Choroid plexus epithelial cell (primary cell): Measurements from ENCODE around the gene GPX5.

Source experiments
- DNase-seq: peaks from one replicate; pipeline ENCODE4 v3.0.0-alpha.2; 2010; ENCODE audit warnings: low read depth
- H3K4me3 ChIP-seq: 2 replicates; pipeline ENCODE4 v1.5.1; 2011; ENCODE audit warnings: low read depth, mild to moderate bottlenecking, control low read depth, low read length, moderate library complexity
- TF ChIP-seq, protein P1 (sequence below): conservative IDR thresholded peaks from 2 replicates; pipeline ENCODE4 v1.5.1; 2011; ENCODE audit warnings: low read depth, mild to moderate bottlenecking, control low read depth, inconsistent platforms, low read length, moderate library complexity

GPX5 gene, protein sequence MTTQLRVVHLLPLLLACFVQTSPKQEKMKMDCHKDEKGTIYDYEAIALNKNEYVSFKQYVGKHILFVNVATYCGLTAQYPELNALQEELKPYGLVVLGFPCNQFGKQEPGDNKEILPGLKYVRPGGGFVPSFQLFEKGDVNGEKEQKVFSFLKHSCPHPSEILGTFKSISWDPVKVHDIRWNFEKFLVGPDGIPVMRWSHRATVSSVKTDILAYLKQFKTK

DNA sequence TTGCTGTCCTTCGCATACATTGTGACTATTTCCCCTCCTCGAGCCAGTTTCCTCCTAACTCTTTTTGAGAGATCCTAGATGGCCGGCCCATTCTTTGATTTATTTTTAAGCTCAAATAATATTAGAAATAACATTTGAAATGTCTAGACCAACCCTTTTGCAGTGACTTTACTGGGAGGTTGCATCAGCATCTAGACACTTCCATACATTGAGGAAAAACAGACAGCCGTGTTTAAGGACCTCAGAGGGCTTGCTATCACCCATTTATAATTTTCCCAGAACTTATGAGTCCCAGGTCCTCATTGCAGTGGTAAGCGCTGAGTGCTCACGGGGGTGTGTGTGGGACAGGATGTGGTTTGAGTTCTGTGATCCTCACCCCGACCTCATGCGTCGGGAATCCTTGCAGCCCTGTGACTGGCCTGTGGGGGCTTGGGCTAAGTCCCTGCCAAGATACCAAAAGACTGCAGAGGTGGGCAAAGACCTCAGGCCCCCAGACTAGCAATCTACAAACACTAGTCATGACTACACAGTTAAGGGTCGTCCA lies at the start of gene GPX5:
GPX5 (plus strand) TSS at position 386 of the 544 bp plus-strand sequence; CDS start at position 519, 133 bp downstream.
- no peak for DNase-seq
- H3K4me3 ChIP-seq, result no peak within 1 kb of the TSS
- TF ChIP-seq, protein P1, sequence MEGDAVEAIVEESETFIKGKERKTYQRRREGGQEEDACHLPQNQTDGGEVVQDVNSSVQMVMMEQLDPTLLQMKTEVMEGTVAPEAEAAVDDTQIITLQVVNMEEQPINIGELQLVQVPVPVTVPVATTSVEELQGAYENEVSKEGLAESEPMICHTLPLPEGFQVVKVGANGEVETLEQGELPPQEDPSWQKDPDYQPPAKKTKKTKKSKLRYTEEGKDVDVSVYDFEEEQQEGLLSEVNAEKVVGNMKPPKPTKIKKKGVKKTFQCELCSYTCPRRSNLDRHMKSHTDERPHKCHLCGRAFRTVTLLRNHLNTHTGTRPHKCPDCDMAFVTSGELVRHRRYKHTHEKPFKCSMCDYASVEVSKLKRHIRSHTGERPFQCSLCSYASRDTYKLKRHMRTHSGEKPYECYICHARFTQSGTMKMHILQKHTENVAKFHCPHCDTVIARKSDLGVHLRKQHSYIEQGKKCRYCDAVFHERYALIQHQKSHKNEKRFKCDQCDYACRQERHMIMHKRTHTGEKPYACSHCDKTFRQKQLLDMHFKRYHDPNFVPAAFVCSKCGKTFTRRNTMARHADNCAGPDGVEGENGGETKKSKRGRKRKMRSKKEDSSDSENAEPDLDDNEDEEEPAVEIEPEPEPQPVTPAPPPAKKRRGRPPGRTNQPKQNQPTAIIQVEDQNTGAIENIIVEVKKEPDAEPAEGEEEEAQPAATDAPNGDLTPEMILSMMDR, result no peak

DNA sequence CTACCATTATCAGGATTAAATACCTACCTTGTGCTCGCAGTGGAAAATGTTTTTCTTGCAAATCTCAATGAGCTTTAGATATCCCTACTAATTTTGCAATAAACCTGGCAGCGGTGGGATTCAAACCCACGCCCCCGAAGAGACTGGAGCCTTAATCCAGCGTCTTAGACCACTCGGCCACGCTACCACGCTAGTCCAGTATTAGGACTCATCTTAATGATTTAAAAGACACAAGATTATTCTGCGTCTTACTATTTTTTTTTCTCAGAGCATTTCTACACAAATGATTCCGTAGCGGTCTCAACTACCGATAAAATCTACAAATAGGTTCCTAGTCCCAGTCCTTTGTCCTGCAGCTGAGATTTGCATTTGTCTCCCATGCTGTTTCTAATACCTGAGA lies 47.2 kb upstream of the GPX5 start:
- no peak overlapping the region for H3K4me3 ChIP-seq
- TF ChIP-seq, protein P1, result no peak
- no peak for DNase-seq

DNA sequence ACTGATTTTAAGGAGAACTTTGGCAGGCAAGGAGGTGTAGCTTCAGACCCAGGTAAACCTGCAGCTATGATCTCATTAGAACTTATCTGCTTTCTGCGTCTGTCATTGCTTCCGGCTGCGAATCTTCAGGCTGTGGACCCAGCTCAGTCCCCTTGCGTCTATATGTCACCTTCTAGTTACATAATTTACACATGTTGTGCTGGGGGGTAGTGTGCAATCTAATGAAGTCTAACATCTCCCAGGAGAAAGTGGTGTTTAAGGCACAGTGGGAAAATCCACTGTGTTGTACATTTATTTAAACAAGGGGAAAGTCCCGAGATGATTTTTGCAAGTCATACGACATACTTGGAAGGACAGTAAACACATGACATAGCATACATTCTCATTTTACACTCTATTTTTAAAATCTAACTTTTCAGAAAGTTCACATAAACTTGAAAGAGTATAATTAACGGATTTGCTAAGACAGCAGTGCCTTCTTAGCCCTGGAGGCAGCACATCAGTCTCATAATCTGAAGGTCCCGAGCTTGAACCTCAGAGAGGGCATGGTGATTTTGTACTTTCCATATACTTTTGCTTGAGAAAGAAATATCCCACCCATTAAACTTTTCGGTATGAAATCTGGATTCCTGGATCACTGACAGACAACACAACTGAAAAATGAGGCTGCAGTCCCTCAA lies 45.3 kb upstream of the GPX5 start:
- H3K4me3 ChIP-seq, result no peak overlapping the region
- TF ChIP-seq, protein P1, result no peak
- no peak for DNase-seq

DNA sequence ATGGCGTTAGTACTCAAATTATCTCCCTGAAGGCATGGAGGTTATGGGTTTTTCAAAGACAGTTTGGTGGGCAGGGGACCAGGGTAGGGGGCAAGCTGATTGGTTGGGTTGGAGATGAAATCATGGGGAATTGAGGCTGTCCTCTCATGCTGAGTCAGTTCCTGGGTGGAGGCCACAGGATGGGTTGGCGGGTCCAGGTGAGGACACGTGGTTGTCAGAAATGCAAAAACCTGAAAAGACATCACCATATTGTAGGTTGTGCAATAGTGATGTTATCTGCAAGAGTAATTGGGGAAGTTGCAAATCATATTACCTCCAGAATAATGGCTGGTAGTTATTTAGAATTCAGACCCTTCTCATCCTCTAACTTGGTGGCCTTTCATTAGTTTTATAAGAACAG lies 40.2 kb upstream of the GPX5 start:
- no peak for DNase-seq
- TF ChIP-seq, protein P1, result no peak
- H3K4me3 ChIP-seq, result no peak overlapping the region

DNA sequence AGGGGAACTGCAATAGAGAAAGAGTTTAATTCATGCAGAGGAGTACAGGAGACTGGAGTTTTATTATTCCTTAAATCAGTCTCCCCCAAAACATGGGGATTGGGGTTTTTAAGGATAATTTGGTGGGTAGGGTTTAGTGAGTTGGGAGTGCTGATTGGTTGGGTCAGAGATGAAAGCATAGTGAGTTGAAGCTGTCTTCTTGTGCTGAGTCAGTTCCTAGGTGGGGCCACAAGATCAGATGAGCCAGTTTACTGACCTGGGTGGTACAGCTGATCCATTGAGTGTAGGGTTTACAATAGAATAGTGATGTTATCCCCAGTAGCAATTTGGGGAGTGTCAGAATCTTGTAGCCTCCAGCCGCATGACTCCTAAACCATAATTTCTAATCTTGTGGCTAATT lies 39.1 kb upstream of the GPX5 start:
- H3K4me3 ChIP-seq, result no peak overlapping the region
- TF ChIP-seq, protein P1, result no peak
- no peak for DNase-seq

DNA sequence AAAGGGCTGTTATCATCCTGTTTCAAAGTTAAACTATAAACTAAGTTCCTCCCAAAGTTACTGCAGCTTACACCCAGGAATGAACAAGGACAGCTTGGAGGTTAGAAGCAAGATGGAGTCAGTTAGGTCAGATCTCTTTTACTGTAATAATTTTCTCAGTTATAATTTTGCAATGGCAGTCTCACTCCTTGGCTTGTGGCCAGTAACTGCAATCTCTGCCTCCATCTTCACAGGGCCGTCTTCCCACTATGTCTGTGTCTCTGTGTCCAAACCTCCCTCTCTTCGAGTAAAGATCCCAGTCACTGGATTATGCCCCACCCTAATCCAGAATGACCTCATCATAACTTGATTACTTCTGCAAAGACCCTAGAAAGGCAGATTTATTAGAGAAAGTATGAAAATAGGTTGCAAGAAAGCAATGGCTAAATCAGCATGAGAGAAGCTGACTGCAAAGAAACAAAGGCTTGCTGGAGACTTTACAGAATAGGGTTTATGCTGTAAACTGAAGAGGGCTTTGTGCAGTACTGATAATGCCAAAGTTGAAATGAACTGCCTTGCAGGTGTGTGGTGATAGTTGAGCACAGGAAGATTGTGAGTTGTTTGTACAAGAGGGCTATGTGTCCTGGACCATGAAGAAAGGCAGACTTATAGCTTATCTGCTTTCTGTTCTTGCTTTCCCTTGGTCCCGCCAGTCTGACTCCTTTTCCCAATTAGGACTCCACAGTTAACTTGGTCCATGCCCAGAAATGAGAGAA lies 38.5 kb upstream of the GPX5 start:
- no peak overlapping the region for H3K4me3 ChIP-seq
- no peak for DNase-seq
- TF ChIP-seq, protein P1, result no peak
